Stromal cell of bone marrow (primary cell): ENCODE results near the gene ZNF3.

Experiments used
- DNase-seq: peaks from one replicate; pipeline ENCODE4 v3.0.0-alpha.2; 2012; ENCODE audit warnings: low read depth

The ZNF3 gene

DNA sequence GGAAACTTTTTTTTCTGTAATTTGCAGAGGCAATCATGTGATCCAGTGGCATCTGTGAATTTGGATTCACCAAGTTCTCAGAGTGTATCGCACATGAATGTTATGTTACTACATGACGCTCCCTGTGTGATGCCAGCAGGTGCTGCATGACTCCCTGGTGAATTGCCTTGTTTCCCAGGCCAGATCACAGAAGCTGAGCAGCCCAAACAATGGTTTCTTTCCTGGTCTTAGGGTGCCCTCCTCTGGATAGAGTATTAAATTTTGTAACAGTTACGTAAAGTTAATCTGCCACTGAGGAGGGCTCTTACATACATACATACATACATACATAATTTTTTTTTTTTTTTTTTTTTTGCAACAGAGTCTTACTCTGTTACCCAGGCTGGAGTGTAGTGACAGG, 28.3 kb downstream of the ZNF3 start:
- DNase-seq: no peak

- DNase-seq: no peak
Observed at GRCh38 chr7:100051611-100052010, 29.9 kb downstream of the ZNF3 start.

- peak; percentile 78 for DNase-seq
Observed at GRCh38 chr7:100049441-100050291, 31.9 kb downstream of the ZNF3 start, which contains the start of gene ZSCAN21. ZSCAN21 (plus strand) TSS chr7:100049774; CDS start chr7:100057007, 7,233 bp downstream.

DNA sequence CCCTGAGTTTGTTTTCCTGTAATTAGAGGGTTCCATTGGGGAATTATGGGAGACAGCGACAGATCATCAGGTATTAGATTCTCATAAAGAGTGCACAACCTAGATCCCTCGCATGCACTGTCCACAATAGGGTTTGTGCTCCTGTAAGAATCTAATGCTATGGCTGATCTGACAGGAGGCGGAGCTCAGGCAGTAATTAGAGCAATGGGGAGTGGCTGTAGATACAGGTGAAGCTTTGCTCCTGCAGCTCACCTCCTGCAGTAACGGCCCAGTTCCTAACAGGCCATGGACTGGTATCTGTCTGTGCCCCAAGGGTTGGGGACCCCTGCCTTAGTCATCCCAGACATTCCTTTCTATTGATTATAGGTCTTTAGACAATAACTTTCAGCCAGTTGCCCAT, 32.8 kb downstream of the ZNF3 start:
- no peak for DNase-seq

DNA sequence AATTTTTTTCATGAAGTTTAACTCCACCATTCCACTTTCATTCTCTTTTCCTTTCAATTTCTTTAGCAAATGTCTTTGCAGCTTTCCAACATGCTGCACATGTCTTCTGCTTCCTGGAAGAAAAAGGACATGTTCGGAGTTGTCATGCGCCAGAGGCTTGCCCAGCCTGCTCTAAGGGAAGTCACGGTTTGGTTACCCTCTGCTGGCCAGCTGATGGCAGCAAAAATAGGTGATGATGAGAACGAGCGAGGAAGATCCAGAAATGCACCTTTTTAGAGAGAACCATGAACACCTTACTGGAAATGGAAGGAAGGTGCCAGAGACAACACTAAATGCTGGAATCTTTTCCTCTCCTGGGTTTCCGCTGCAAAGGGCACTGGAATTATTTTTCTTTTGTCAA, 36.8 kb downstream of the ZNF3 start:
- no peak for DNase-seq

DNA sequence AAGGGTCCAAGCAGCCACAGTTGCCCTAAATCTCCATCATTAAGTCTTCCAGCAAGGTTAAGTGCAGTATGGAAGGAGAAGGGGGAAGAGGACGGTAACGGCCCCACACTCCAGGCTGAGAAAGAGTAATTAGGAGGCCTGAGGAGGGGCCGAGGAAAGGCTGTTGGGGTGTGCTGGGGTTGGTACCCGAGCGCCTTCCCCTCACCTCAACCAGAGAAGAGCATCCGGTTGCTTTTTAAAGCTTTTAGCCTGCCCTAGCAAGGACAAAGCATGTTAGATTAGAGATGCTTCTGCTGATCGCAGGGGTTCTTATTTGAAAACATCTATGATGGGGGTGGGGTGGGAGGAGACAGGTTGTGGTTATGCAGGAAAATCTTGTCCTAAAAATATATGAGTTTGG, 40.9 kb downstream of the ZNF3 start:
- no peak for DNase-seq

GRCh38 chr7:100038326-100038725, 43.2 kb downstream of the ZNF3 start:
- DNase-seq: no peak

DNA sequence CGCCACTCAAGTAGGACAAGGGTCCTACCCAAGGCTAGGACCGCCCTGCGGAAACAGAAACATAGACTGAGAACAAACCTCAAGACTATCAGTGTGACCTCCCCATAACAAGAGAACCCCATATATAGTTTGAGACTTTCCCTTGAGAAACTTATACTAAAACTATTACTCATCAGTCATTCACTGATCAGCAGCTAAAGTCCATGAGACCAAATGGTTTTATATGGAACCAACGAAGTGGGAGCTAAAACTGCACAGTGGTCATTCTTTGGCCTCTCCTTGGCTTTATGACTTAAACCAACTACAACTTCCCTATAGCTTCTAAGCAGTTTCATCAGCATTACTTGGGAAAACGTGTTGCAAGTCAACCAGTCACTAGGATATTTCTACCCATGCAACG, 45.6 kb downstream of the ZNF3 start:
- no peak for DNase-seq

GRCh38 chr7:100034871-100035510, 46.5 kb downstream of the ZNF3 start:
- DNase-seq: peak; percentile 71

- DNase-seq: no peak
Observed at GRCh38 chr7:100033526-100033925, 48.0 kb downstream of the ZNF3 start.

GRCh38 chr7:100029596-100029995, 51.9 kb downstream of the ZNF3 start:
- no peak for DNase-seq

DNA sequence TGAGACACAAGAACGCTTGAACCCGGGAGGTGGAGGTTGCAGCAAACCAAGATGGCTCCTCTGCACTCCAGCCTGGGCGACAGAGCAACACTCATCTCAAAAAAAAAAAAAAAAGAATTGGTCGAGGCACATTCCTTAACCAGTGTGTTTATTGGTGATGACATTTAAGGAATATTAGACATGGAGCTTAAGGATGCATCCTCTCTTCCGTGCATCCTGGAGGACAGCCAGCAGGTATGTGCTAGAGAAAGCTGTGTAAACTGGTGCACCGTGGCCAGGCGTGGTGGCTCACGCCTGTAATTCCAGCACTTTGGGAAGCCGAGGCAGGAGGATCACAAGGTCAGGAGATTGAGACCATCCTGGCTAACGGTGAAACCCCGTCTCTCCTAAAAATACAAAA, 54.3 kb downstream of the ZNF3 start:
- no peak for DNase-seq

- DNase-seq: no peak
Observed at GRCh38 chr7:100024020-100024619, 57.4 kb downstream of the ZNF3 start.

- DNase-seq: no peak
Observed at GRCh38 chr7:100023526-100023925, 58.0 kb downstream of the ZNF3 start.

DNA sequence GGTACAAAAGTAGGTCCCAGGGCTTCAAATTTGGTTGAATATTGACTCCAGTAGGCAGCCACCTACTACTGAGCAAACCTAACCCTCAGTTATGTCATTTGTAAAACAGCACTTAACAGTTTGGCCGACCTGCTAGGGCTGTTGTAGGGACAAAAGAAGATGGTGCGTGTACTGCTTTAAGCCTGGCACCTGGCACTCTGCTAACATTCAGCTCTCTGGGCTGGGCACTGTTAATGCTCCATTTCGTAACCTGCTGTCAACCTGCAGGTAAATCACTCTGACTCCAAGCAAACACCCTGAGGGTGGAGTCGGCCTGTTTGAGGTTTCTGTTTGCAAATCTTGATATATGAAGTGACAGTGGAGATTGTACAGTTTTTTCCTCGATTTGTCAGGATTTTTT, 58.9 kb downstream of the ZNF3 start:
- no peak for DNase-seq

DNA sequence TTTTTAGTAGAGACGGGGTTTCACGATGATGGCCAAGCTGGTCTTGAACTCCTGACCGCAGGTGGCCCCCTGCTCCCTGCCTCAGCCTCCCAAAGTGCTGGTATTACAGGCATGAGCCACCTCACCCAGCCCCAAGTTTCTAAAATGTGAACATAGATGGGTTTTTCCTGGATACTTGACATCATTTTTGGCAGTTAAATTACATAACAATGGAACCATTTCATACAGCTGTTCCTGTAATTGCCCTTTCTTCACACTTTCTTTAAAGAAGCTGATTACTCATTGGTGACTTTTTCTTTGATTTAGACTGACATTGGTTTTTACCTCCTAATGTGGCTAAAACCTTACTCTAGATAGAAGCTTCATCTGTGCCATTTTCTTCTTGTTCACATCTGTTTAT, 60.2 kb downstream of the ZNF3 start:
- DNase-seq: no peak
